HAP-1 (cell line): ENCODE results near the gene RPL22.
"Not testable (repeated sequence)": the region's sequence is repeated elsewhere in the genome, so short reads cannot be mapped to it uniquely, and the experiment has no call there.

ENCODE experiments used
- DNase-seq, 2 experiments: peaks; one replicate each; pipeline ENCODE4 v3.0.0-alpha.2; 2016 to 2020; ENCODE audit warnings: low spot score in 2 of 2
- H3K27me3 ChIP-seq: fragments of 250-450 bp; sonication (Bioruptor Pico); 2 replicates; pipeline ENCODE4 v1.5.1; 2020; ENCODE audit warnings: low read depth, mild to moderate bottlenecking, moderate library complexity
- H3K36me3 ChIP-seq: fragments of 250-450 bp; sonication (Bioruptor Pico); replicated peaks from 2 replicates; pipeline ENCODE4 v1.5.1; 2020; ENCODE audit warnings: mild to moderate bottlenecking
- H3K4me1 ChIP-seq: fragments of 250-450 bp; sonication (Bioruptor Pico); 2 replicates; pipeline ENCODE4 v1.5.1; 2020; ENCODE audit warnings: mild to moderate bottlenecking
- H3K4me3 ChIP-seq: fragments of 250-450 bp; sonication (Bioruptor Pico); 2 replicates; pipeline ENCODE4 v1.5.1; 2020; ENCODE audit warnings: mild to moderate bottlenecking, moderate library complexity
- H3K9me3 ChIP-seq: fragments of 250-450 bp; sonication (Bioruptor Pico); 2 replicates; pipeline ENCODE4 v1.5.1; 2020; ENCODE audit warnings: mild to moderate bottlenecking, moderate library complexity
- in situ Hi-C: fragments of 300-500 bp; cut with MboI; formaldehyde crosslinking; loops from 3 replicates; pipeline ENCODE4 v1.14.3; 2020; ENCODE audit warnings: low sequenced_read_pairs, inconsistent platforms, mixed read lengths

RPL22 gene

GRCh38 chr1:6219641-6220040 lies 20.2 kb upstream of the RPL22 start:
- H3K36me3 ChIP-seq: peaks cover 46% of the 10 kb centered on the region
- H3K4me3 ChIP-seq, DNase-seq, H3K27me3 ChIP-seq, H3K9me3 ChIP-seq, in situ Hi-C loops, H3K4me1 ChIP-seq: not testable (repeated sequence)

DNA sequence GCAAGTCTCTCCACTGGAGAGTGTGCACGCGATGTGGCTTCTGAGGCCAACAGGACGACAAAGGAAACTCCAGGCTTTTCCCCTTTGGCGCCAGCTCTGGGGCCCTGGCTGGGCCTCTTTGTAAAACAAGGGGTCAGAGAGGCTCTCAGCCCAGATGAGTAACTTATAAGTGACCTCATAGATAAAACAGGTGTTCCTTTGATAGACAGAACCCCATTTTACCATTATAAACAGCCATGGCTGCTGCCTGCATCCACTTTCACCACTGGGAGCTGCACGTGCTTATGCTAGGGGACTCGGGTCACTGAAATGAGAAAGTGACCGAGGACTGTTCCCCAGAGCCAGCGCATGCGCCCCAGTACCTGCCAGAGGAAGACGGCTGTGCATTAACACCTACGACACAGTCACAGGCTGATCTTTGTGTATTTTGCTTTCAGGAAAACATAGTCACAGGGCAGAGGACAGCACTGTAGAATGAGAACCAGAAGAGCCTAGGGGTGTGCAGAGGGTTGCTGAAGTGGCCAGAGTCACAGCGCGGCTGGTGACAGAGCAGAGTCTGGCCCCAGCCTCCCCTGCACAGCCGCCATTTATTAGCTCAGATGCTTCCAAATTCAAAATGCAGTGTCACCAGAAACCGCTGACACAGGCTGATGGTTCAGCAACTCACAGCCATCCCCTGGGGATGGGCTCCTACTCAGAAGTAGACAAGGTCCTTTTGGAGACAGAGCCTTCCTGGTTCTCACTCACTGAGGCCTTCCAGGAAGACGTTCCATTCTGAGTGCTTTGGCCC lies 19.2 kb upstream of the RPL22 start:
- Histone ChIP-seq H3K9me3 (no peaks in the 10 kb centered on the region), H3K4me3 (no peak overlapping the region), H3K36me3 (peaks cover 37% of the 10 kb centered on the region), H3K4me1 (no peaks in the 10 kb centered on the region), H3K27me3 (no peaks in the 10 kb centered on the region)
- in situ Hi-C loops: no loop called here
- DNase-seq: no peak

DNA sequence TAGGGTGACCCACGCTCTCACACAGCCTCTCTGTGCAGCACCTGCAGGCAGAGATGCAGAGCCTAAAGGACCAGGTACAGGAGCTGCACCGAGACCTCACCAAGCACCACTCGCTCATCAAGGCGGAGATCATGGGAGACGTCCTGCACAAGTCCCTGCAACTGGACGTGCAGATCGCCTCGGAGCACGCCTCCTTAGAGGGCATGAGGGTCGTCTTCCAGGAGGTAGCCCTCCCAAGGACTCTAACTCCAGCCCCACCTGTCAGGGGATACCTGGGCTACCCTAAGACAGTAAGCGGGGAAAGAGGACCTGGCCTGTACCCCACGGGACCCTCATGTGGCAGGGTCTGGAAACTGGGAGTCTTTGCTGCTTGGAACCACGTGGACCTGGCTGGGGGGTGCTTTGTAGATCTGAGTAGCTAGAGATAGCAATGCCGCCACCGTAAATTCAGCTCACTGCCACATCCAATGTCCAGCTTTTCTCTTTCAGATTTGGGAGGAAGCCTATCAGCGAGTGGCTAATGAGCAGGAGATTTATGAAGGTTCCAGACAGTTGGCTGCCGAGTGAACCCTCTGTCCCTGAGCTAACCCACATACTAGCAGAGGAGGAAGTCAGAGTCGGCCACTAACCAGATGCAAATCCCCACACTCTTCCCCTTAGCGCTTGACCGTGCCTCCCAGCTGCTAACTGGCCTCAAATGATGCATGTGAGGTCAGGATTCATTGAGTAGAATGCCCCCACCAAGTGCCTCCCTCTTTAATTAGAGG lies 13.0 kb upstream of the RPL22 start:
- peaks cover 16% of the 10 kb centered on the region for H3K4me1 ChIP-seq
- H3K4me3 ChIP-seq: no peak overlapping the region
- H3K27me3 ChIP-seq: no peaks in the 10 kb centered on the region
- H3K9me3 ChIP-seq: no peaks in the 10 kb centered on the region
- no peak for DNase-seq
- peaks cover 43% of the 10 kb centered on the region for H3K36me3 ChIP-seq
- in situ Hi-C loops: no loop called here

GRCh38 chr1:6211731-6212130 lies 12.3 kb upstream of the RPL22 start:
- H3K36me3 ChIP-seq: peaks cover 43% of the 10 kb centered on the region
- DNase-seq: no peak
- no peaks in the 10 kb centered on the region for H3K9me3 ChIP-seq
- in situ Hi-C loops: no loop called here
- H3K4me3 ChIP-seq: no peak overlapping the region
- no peaks in the 10 kb centered on the region for H3K27me3 ChIP-seq
- H3K4me1 ChIP-seq: peaks cover 16% of the 10 kb centered on the region

DNA sequence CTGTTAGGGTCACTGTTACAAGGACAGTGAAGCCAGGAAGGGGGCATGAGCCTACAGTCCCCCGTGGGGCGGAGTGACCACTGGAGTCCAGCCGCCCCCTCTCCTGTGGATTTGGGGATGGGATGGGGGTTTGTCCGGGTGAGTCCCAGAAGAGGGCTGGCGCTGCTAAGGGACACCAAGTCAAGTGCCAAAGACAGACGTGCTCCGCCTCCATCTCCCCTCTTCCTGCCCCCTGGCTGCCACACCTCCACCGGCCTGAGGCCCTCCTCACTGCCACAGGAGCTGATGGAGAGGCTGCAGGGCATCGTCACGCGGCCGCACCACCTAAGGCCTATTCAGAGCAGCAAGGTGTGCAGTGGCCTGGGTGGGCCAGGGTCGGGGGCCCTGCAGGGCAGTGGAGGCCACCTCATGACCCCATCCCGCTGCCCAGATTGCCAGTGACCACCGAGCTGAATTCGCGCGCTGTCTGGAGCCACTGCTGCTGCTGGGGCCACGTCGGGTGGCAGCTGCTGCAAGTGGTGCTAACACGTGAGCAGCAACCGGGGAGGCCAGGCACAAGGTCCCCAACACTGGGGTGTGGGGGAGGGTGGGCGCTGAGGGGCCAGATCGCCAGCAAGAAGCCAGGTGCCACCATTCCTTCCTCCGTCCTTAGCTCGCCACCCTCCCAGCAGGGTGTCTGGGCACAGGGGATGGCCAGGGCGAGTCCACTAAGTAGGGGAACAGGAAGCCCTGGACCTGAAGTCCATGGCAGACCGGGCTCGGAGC lies 11.4 kb upstream of the RPL22 start:
- H3K9me3 ChIP-seq: no peaks in the 10 kb centered on the region
- no peak overlapping the region for H3K4me3 ChIP-seq
- no peaks in the 10 kb centered on the region for H3K27me3 ChIP-seq
- no peak for DNase-seq
- in situ Hi-C loops: no loop called here
- H3K4me1 ChIP-seq: peaks cover 16% of the 10 kb centered on the region
- peaks cover 43% of the 10 kb centered on the region for H3K36me3 ChIP-seq

GRCh38 chr1:6209661-6210580 lies 10.5 kb upstream of the RPL22 start:
- peaks cover 17% of the 10 kb centered on the region for H3K4me1 ChIP-seq
- H3K36me3 ChIP-seq: peaks cover 43% of the 10 kb centered on the region
- H3K4me3 ChIP-seq: peak overlapping the region; percentile 49
- no peaks in the 10 kb centered on the region for H3K9me3 ChIP-seq
- in situ Hi-C loops: no loop called here
- peak in 1 of 2 experiments; percentile 81 for DNase-seq
- no peaks in the 10 kb centered on the region for H3K27me3 ChIP-seq

DNA sequence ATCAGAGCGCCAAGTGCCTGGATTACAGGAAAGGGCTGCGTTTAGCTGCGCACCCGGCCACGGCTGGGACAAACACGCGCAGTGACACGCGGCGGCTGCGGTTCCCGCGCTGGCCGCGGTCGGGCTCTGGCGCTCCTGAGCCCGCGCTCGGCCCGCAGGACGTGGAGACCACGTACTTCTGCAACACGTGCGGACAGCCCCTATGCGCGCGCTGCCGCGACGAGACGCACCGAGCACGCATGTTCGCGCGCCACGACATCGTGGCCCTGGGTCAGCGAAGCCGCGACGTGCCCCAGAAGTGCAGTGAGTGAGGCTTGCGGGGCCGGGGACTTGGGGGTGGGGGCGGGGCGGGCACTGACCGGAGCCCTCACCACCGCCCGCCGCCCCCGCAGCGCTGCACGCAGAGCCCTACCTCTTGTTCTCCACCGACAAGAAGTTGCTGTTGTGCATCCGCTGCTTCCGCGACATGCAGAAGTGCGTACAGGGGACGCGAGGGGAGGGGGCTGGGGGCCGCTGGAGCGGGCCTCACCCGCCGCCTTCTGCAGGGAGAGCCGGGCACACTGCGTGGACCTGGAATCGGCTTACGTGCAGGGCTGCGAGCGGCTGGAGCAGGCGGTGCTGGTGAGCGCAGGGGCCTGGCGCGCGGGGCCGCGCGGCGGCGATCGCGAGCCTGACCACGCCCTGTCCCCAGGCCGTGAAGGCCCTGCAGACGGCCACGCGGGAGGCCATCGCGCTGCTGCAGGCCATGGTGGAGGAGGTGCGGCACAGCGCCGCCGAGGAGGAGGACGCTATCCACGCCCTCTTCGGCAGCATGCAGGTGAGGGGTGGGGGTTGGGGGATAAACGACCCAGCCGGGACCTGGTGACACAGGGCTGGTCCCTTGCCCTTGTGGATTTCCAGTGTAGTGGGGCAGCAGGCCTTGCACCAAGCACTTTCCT lies 9.6 kb upstream of the RPL22 start:
- H3K4me1 ChIP-seq: peaks cover 19% of the 10 kb centered on the region
- in situ Hi-C loops: no loop called here
- H3K36me3 ChIP-seq: peaks cover 43% of the 10 kb centered on the region
- DNase-seq: peak; percentile 56 to 79
- peak overlapping the region; percentile 49 for H3K4me3 ChIP-seq
- H3K9me3 ChIP-seq: no peaks in the 10 kb centered on the region
- H3K27me3 ChIP-seq: no peaks in the 10 kb centered on the region

- in situ Hi-C loops: no loop called here
- DNase-seq: no peak
- H3K27me3 ChIP-seq: no peaks in the 10 kb centered on the region
Measured at GRCh38 chr1:6207921-6208320, 8.5 kb upstream of the RPL22 start.

GRCh38 chr1:6207075-6207885 lies 7.9 kb upstream of the RPL22 start:
- Histone ChIP-seq H3K4me3 (peak overlapping the region; percentile 49), H3K4me1 (peaks cover 19% of the 10 kb centered on the region), H3K9me3 (no peaks in the 10 kb centered on the region), H3K36me3 (peaks cover 31% of the 10 kb centered on the region), H3K27me3 (no peaks in the 10 kb centered on the region)
- DNase-seq: no peak
- in situ Hi-C loops: no loop called here

More at GRCh38 chr1:6207921-6208320, 8.5 kb upstream of the RPL22 start:
- Histone ChIP-seq H3K4me1 (peaks cover 19% of the 10 kb centered on the region), H3K4me3 (peak overlapping the region; percentile 49), H3K36me3 (peaks cover 37% of the 10 kb centered on the region), H3K9me3 (no peaks in the 10 kb centered on the region)

GRCh38 chr1:6206520-6206855 lies 7.1 kb upstream of the RPL22 start:
- Histone ChIP-seq H3K4me1 (peaks cover 19% of the 10 kb centered on the region), H3K4me3 (no peak overlapping the region), H3K27me3 (no peaks in the 10 kb centered on the region), H3K9me3 (no peaks in the 10 kb centered on the region), H3K36me3 (peaks cover 23% of the 10 kb centered on the region)
- in situ Hi-C loops: no loop called here
- DNase-seq: no peak

GRCh38 chr1:6205849-6206519 lies 6.6 kb upstream of the RPL22 start, which contains the start of gene RNF207:
TSS of gene RNF207 (plus strand) at chr1:6206119. CDS start at chr1:6206536, 417 bp downstream.
- DNase-seq: no peak

More at GRCh38 chr1:6205849-6206519, 6.6 kb upstream of the RPL22 start, which contains the start of gene RNF207:
- no peaks in the 10 kb centered on the region for H3K27me3 ChIP-seq
- in situ Hi-C loops: no loop called here
- H3K4me3 ChIP-seq: no peak within 1 kb of the TSS
- peaks cover 20% of the 10 kb centered on the region for H3K36me3 ChIP-seq
- H3K4me1 ChIP-seq: peaks cover 19% of the 10 kb centered on the region
- no peaks in the 10 kb centered on the region for H3K9me3 ChIP-seq
